ENCODE data around the gene BMPR2.
A peak's percentile ranks its signal among the peaks of the same experiment; 100 is the strongest.
"Not testable (repeated sequence)": the region's sequence is repeated elsewhere in the genome, so short reads cannot be mapped to it uniquely, and the experiment has no call there.

Gene BMPR2

DNA sequence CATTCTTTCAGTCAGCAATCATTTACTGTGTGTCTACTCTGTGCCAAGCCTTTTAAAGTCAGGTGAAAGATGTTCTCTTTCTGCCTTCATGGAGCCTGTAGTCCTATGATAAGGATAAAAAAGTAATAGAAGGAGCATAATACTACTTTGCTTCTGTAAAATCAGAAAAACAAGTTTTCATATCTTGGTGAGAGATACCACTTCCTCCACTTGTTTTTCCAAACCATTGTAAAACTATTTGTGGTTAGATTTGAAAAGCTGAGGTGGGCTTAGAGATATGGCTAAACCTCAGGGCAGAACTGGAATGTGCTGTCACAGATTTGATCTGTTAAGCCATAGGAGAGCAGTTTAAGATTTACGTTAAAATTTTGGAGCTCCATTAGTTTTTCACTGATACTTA lies 153.9 kb downstream of the BMPR2 start:
- H3K4me3 ChIP-seq (ENCODE audit: low read depth, low read length) = no peak overlapping the region
- DNase-seq (ENCODE audit: low read depth) = no peak

GRCh38 chr2:202535290-202535689 lies 159.2 kb downstream of the BMPR2 start:
- not testable (repeated sequence) for H3K4me3 ChIP-seq (ENCODE audit: low read depth, low read length); DNase-seq (ENCODE audit: low read depth)

More for the DNA sequence above, 153.9 kb downstream of the BMPR2 start:
- no peak for TF ChIP-seq CTCF (IDR thresholded peaks at IDR 0.05; ENCODE audit: control insufficient read depth, extremely low read depth, insufficient read depth)

GRCh38 chr2:202541137-202541536 lies 165.0 kb downstream of the BMPR2 start:
- no peak overlapping the region for H3K4me3 ChIP-seq (ENCODE audit: low read depth, low read length)
- no peak for TF ChIP-seq CTCF (IDR thresholded peaks at IDR 0.05; ENCODE audit: control insufficient read depth, extremely low read depth, insufficient read depth)
- DNase-seq (ENCODE audit: low read depth) = no peak

DNA sequence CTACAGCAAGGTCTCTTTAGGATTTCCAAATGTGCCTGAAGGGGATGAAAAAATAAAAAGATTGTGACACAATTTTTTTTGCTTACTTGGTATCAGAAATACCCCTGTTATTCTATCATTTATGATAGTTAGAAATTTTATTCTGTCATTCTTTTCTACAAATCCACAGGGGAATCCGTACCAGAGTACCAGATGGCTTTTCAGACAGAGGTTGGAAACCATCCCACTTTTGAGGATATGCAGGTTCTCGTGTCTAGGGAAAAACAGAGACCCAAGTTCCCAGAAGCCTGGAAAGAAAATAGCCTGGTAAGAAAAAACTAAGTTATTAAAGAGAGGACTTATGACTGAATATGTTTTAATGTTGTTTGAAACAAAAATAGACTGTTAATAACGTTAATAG lies 166.0 kb downstream of the BMPR2 start:
- DNase-seq (ENCODE audit: low read depth) = no peak
- no peak overlapping the region for H3K4me3 ChIP-seq (ENCODE audit: low read depth, low read length)
- TF ChIP-seq CTCF (IDR thresholded peaks at IDR 0.05; ENCODE audit: control insufficient read depth, extremely low read depth, insufficient read depth) = no peak

- no peak for TF ChIP-seq CTCF (IDR thresholded peaks at IDR 0.05; ENCODE audit: control insufficient read depth, extremely low read depth, insufficient read depth)
- DNase-seq (ENCODE audit: low read depth) = peak; percentile 78
- no peak overlapping the region for H3K4me3 ChIP-seq (ENCODE audit: low read depth, low read length)
Measured at GRCh38 chr2:202545523-202545922, 169.4 kb downstream of the BMPR2 start.

GRCh38 chr2:202545931-202546330 lies 169.8 kb downstream of the BMPR2 start:
- TF ChIP-seq CTCF (IDR thresholded peaks at IDR 0.05; ENCODE audit: control insufficient read depth, extremely low read depth, insufficient read depth) = no peak
- DNase-seq (ENCODE audit: low read depth) = peak; percentile 93
- H3K4me3 ChIP-seq (ENCODE audit: low read depth, low read length) = no peak overlapping the region

DNA sequence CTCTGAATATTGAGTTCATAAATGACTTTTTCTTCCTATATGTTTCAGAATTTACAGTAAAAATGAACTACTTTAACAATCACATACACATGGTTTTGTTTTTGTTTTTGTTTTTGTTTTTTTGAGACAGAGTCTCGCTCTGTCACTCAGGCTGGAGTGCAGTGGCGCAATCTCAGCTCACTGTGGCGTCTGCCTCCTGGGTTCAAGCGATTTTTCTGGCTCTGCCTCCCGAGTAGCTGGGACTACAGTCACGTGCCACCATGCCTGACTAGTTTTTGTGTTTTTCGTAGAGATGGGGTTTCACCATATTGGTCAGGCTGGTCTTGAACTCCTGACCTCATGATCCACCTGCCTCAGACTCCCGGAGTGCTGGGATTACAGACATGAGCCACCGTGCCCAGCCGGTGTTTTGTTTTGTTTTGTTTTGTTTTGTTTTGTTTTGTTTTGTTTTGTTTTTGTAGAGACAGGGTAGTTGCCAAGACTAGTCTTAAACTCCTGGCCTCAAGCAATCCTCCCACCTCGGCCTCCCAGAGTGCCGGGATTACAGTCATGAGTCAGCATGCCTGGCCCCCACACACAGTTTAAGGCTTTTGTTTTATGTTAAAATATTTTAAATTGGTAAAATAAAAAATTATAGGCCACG lies 170.5 kb downstream of the BMPR2 start:
- not testable (repeated sequence) for DNase-seq (ENCODE audit: low read depth); H3K4me3 ChIP-seq (ENCODE audit: low read depth, low read length)

DNA sequence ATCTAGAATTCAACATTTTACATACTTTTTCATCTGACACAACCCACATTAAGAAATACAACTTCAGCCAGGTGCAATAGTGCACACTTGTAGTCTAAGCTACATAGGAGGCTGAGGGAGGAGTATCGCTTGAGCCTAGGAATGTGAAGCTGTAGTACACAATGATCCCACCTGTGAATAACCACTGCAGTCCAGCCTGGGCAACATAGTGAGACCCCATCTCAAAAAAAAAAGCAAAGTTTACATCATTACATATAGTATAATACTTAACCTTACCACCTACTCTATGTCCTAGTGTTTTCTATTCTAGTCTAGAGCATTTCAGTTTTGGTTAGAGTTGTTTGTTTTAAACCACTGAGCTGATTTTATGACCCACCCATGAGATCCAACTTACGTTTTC lies 172.1 kb downstream of the BMPR2 start:
- H3K4me3 ChIP-seq (ENCODE audit: low read depth, low read length) = no peak overlapping the region
- DNase-seq (ENCODE audit: low read depth) = no peak
- no peak for TF ChIP-seq CTCF (IDR thresholded peaks at IDR 0.05; ENCODE audit: control insufficient read depth, extremely low read depth, insufficient read depth)

DNA sequence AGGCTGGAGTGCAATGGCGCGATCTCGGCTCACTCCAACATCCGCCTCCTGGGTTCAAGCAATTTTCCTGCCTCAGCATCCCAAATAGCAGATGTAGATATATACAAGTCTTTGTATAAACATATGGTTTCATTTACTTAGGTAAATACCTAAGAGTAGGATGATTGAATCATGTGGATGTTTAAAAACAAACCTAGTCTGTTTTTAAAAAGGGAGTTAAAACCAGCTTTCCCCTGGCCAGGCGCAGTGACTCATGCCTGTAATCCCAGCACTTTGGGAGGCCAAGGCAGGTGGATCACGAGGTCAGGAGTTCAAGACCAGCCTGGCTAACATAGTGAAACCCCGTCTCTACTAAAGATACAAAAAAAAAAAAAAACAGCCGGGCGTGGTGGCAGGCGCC lies 174.9 kb downstream of the BMPR2 start:
- H3K4me3 ChIP-seq (ENCODE audit: low read depth, low read length); DNase-seq (ENCODE audit: low read depth): not testable (repeated sequence)
